Suprapubic skin (tissue), 4 donors: ENCODE data around the gene THRAP3.

Experiments used
- CTCF ChIP-seq, 2 donors: fragments of 200-600 bp in 1 of 2; fragments of 450-650 bp in 1 of 2; sonication (generic) in 1 of 2; IDR thresholded peaks; one replicate each; pipeline ENCODE4 v1.5.1; 2016 to 2019; ENCODE audit warnings: antibody characterized with exemption in 2 of 2, mild to moderate bottlenecking in 1 of 2, moderate library complexity in 1 of 2
- POLR2A ChIP-seq, 2 donors: fragments of 450-650 bp; IDR thresholded peaks; one replicate each; pipeline ENCODE4 v1.6.1; 2017; ENCODE audit warnings: antibody characterized with exemption in 2 of 2, mild to moderate bottlenecking in 2 of 2, moderate library complexity in 2 of 2
- POLR2AphosphoS5 ChIP-seq, 3 donors: sonication (generic); formaldehyde crosslinking; IDR thresholded peaks; one replicate each; pipeline ENCODE4 v1.6.1; 2017; ENCODE audit warnings: antibody characterized with exemption in 3 of 3

GRCh38 chr1:36223381-36223995 is 755 bp upstream of the THRAP3 start:
- TF ChIP-seq POLR2AphosphoS5 (IDR thresholded peaks at IDR 0.05): no peak
- TF ChIP-seq POLR2A (IDR thresholded peaks at IDR 0.05): no peak
- no peak for TF ChIP-seq CTCF (IDR thresholded peaks at IDR 0.05)
